Cardiac fibroblast (primary cell): ENCODE measurements around the gene SP3.

Source experiments
- DNase-seq, 2 donors: peaks; one replicate each; pipeline versions ENCODE4 v3.0.0 to v3.0.0-alpha.2; 2010; ENCODE audit warnings: low read depth in 2 of 2
- H3K4me3 ChIP-seq, 2 donors: replicated peaks in 1 of 2; 1 replicate in 1 of 2; 2 replicates in 1 of 2; pipeline ENCODE4 v1.5.1; 2011; ENCODE audit warnings: low read depth in 2 of 2, low read length in 2 of 2, mild to moderate bottlenecking in 2 of 2, moderate library complexity in 1 of 2
- TF ChIP-seq, protein P1 (sequence below): IDR thresholded peaks from one replicate; pipeline ENCODE4 v1.5.1; 2011; ENCODE audit warnings: low read depth, mild to moderate bottlenecking, low read length, inconsistent platforms

The SP3 gene

DNA sequence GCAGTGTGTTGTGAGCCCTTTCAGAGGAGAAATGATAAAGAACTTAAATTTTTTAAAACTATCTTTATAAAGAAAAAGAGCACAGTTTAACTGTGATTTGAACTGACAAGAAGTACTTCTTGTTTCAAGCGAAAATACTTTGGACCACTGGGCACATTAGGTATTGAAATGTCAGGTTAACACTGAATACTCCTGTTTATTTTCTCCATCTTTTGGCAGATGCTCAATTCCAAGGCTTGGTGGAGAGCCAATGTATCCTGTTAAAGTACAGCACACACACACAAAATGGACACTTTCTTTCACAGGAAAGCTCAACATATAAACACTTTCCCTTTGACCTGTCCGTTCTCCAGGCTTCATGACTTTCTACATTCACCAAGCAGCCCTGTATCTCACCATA is 32.6 kb upstream of the SP3 start:
- H3K4me3 ChIP-seq, result no peak overlapping the region
- TF ChIP-seq, protein P1, sequence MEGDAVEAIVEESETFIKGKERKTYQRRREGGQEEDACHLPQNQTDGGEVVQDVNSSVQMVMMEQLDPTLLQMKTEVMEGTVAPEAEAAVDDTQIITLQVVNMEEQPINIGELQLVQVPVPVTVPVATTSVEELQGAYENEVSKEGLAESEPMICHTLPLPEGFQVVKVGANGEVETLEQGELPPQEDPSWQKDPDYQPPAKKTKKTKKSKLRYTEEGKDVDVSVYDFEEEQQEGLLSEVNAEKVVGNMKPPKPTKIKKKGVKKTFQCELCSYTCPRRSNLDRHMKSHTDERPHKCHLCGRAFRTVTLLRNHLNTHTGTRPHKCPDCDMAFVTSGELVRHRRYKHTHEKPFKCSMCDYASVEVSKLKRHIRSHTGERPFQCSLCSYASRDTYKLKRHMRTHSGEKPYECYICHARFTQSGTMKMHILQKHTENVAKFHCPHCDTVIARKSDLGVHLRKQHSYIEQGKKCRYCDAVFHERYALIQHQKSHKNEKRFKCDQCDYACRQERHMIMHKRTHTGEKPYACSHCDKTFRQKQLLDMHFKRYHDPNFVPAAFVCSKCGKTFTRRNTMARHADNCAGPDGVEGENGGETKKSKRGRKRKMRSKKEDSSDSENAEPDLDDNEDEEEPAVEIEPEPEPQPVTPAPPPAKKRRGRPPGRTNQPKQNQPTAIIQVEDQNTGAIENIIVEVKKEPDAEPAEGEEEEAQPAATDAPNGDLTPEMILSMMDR, result no peak
- DNase-seq, result peak in 1 of 2 donors; percentile 65

DNA sequence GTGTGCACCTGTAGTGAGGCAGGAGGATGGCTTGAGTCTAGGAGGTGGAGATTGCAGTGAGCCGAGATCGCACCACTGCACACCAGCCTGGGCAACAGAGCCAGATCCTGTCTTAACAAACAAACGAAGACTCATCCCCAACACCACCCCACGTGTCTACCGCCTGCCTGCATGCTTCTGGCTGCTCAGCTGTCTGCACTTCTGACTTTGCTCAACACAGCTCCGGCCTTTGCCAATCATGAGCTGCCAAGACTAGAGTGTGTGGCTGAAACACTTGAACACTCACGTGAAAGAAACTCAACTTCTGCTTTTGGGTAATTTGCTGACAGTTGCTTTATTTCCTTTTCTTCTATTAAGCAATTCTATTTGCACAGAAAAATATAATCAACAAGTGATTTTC is 32.1 kb upstream of the SP3 start:
- DNase-seq, result peak; percentile 28 to 85
- H3K4me3 ChIP-seq, result no peak overlapping the region
- TF ChIP-seq, protein P1, result no peak

DNA sequence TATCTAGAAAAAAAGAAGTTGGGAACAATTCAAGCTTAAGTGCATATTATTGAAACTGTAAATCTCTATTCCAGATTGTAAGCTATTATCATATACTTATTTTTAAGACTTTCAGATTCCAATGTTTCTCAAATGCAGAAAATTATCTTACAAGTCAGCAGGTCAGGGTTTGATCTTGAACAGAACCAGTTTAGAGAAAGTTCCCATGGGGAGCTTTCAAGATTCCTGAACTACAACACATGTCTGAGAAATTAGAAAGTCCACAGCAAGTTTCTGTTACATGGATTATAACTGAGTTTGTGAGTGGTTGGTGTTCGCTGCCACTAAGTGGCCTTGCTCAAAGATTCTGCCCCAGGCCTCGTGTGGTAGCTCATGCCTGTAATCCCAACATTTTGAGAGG is 31.6 kb upstream of the SP3 start:
- TF ChIP-seq, protein P1, result no peak
- no peak overlapping the region for H3K4me3 ChIP-seq
- DNase-seq, result no peak

DNA sequence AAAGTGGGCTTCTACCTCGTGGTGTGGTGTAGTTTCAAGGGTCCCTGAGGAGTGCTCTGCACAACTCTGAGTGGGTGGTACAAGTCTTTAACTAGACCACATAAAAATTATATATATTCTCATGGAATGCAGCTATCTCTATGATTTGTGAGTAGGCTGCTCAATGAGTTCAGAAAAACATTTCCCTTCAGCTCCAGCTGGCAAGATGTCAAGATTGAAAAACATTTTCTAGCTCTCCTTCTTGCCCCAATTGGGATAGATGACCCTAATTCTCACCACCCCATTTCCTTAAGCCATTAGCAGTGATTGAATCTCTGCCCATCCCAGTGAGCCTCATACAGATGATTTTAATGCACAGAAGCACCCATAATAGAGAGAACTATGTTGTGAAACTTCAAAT is 28.3 kb upstream of the SP3 start:
- no peak overlapping the region for H3K4me3 ChIP-seq
- peak in 1 of 2 donors; percentile 33 for DNase-seq
- TF ChIP-seq, protein P1, result no peak

DNA sequence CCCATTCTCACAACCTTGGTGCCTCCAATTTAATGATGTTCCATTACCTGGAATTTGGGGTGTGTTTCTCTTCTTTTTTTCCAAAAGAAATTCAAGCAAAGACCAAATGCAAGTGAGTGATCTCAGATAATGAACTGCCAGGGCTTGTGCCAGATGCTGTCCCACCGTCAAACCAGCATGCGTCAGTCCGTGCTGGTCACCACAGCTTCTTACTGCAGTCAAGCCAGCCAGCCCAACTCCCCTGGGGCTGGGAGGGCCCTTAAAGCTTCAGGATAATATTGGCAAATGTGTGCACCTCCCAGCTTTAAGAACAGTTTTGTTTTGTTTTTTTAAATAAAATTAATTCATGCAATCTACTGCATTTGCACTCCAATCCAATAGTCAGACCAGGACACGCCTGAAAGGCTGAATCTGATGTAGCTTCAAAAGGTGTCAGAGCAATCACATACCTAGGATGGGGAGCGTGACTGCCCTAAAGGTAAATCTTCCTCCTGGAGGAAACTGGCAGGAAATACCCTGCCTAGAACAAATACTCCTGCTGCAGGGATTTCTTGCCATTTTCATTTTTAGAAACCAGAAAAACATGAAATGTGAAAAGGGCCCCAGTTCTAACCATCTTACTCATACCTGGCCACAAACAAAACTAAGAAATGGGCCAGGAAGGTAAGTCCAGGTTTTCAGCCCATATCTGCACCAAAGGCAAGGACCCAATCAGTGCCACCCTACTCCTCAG is 26.8 kb upstream of the SP3 start:
- DNase-seq, result peak; percentile 81 to 84
- TF ChIP-seq, protein P1, result no peak
- no peak overlapping the region for H3K4me3 ChIP-seq

DNA sequence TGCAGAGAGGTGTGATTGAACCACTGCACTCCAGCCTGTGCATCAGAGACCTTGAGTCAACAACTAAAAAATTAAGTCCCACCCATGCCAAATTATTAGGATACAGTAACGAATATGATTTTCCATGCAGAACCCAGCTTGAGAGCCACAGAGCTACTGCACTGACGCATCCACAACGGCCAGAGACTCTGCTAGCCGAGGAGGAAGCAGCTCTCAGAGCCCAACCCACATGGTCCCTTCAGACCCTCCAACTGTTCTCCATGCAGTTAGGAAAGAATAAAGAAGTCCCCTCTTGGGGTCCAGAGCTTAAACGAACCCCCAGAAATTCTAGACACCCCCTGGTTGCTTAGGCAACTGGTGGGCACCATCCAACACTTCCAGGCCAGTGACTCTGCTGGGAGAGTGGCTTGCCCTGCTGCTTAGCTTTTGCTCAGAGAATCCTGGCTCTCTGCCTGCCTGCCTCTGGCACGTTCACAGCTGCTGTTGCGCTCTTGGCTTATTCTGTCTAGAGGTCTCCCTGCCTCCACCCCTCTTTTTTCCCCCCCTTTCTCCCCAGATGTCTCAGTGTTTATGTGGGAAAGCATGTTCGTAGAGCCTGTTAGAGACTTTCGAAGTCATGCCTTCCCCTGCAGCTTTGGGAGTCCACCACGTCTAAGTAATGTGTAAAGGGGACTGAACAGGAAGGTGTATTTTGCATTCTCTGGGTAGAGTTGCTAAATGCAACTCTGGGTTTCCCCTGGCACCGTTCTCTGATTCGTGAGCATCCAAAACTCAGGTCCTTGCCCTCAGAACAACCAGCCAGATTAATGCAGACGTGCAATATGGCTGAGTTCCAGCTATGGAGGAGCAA is 26.0 kb upstream of the SP3 start:
- peak; percentile 79 to 89 for DNase-seq
- H3K4me3 ChIP-seq, result no peak overlapping the region
- TF ChIP-seq, protein P1, result no peak
